Gastroesophageal sphincter (tissue), 4 donors: ENCODE results near the gene KIAA0586. TPM values are rescaled to one million over a fixed set of nuclear protein-coding genes. Genes with fewer than 3 reads are reported as not detected.

Experiments used
- ATAC-seq: fragments of 150-250 bp; one replicate; pipeline ENCODE4 v1.9.1; 2016; ENCODE audit warnings: mild to moderate bottlenecking, moderate library complexity
- H3K27ac ChIP-seq, 4 donors: fragments of 200-600 bp; sonication (generic) in 3 of 4; 1 replicate in 3 of 4; 2 replicates in 1 of 4; pipeline ENCODE4 v1.5.1; 2016 to 2019
- H3K27me3 ChIP-seq: fragments of 200-600 bp; sonication (generic); one replicate; pipeline ENCODE4 v1.5.1; 2019
- H3K36me3 ChIP-seq, 2 donors: fragments of 200-600 bp; sonication (generic); one replicate each; pipeline ENCODE4 v1.5.1; 2019; ENCODE audit warnings: control low read depth in 1 of 2
- H3K4me1 ChIP-seq, 3 donors: fragments of 200-600 bp; sonication (generic); 1 replicate in 2 of 3; 2 replicates in 1 of 3; pipeline ENCODE4 v1.5.1; 2016 to 2019; ENCODE audit warnings: control low read depth in 2 of 3
- H3K4me3 ChIP-seq, 2 donors: fragments of 200-600 bp; sonication (generic); one replicate each; pipeline ENCODE4 v1.5.1; 2019; ENCODE audit warnings: mild to moderate bottlenecking in 1 of 2, moderate library complexity in 1 of 2
- H3K9me3 ChIP-seq, 3 donors: fragments of 200-600 bp; sonication (generic); one replicate each; pipeline ENCODE4 v1.5.1; 2017 to 2019; ENCODE audit warnings: control low read depth in 2 of 3
- CTCF ChIP-seq, 4 experiments: fragments of 200-600 bp in 2 of 4; fragments of 450-650 bp in 2 of 4; sonication (generic) in 1 of 4; IDR thresholded peaks; one replicate each; pipeline ENCODE4 v1.5.1; 2017 to 2019; ENCODE audit warnings: antibody characterized with exemption in 4 of 4, mild to moderate bottlenecking in 2 of 4, moderate library complexity in 2 of 4
- EP300 ChIP-seq: sonication (generic); formaldehyde crosslinking; IDR thresholded peaks from one replicate; pipeline ENCODE4 v1.6.1; 2017; ENCODE audit warnings: antibody characterized with exemption, mild to moderate bottlenecking
- POLR2A ChIP-seq, 2 donors: fragments of 450-650 bp; IDR thresholded peaks; one replicate each; pipeline ENCODE4 v1.6.1; 2017; ENCODE audit warnings: antibody characterized with exemption in 2 of 2, mild to moderate bottlenecking in 2 of 2, moderate library complexity in 1 of 2
- POLR2AphosphoS5 ChIP-seq: sonication (generic); formaldehyde crosslinking; IDR thresholded peaks from one replicate; pipeline ENCODE4 v1.6.1; 2017; ENCODE audit warnings: antibody characterized with exemption
- WGBS, 2 donors: methylation state at CpG; one replicate each; pipeline ENCODE4 v1.1.5; 2018; ENCODE audit warnings: low coverage in 1 of 2; 5-methylcytosine and 5-hydroxymethylcytosine counted together
- small RNA-seq, 4 donors: library from RNA; depleted of rRNA; stranded (forward); fragments of <200 nt; gene quantifications; one replicate each; pipeline ENCODE3, GENCODE V24; 2016
- total RNA-seq, 4 donors: library from RNA; depleted of rRNA; stranded (reverse); fragments of >200 nt; gene quantifications; one replicate each; pipeline ENCODE4 v1.1.0, GENCODE V29; 2016

KIAA0586 gene
- total RNA-seq, 4 donors from 2014 or later = 11.6 to 22.4 (median 18.0) TPM

GRCh38 chr14:58597041-58597440 lies 169.5 kb downstream of the KIAA0586 start:
- no peaks in the 10 kb centered on the region for H3K9me3 ChIP-seq
- no peak for ATAC-seq
- no peak overlapping the region for H3K27ac ChIP-seq
- H3K4me3 ChIP-seq = no peak overlapping the region
- no peaks in the 10 kb centered on the region for H3K36me3 ChIP-seq
- WGBS, 2 donors = 70 to 94% methylated on average over 3 to 4 of the region's 4 CpGs
- no peaks in the 10 kb centered on the region for H3K27me3 ChIP-seq
- TF ChIP-seq EP300 (no peak), POLR2A (IDR thresholded peaks at IDR 0.05) (no peak), CTCF (IDR thresholded peaks at IDR 0.05) (no peak), POLR2AphosphoS5 (no peak)
- H3K4me1 ChIP-seq = no peaks in the 10 kb centered on the region

- no peaks in the 10 kb centered on the region for H3K36me3 ChIP-seq
- TF ChIP-seq POLR2A (IDR thresholded peaks at IDR 0.05) = no peak
- TF ChIP-seq EP300 = no peak
- no peak for TF ChIP-seq CTCF (IDR thresholded peaks at IDR 0.05)
- TF ChIP-seq POLR2AphosphoS5 = no peak
- no peaks in the 10 kb centered on the region for H3K9me3 ChIP-seq
- H3K27ac ChIP-seq = no peak overlapping the region
- no peaks in the 10 kb centered on the region for H3K4me1 ChIP-seq
- no peaks in the 10 kb centered on the region for H3K27me3 ChIP-seq
- WGBS, 2 donors = 61% methylated on average over 4 of the region's 4 CpGs; no CpG with 5 or more reads in 1 of the 2 donors
- ATAC-seq = no peak
- no peak overlapping the region for H3K4me3 ChIP-seq
Measured at GRCh38 chr14:58598028-58598803, 170.7 kb downstream of the KIAA0586 start.

- H3K9me3 ChIP-seq = no peaks in the 10 kb centered on the region
- no peak for TF ChIP-seq POLR2AphosphoS5
- no peak for TF ChIP-seq EP300
- H3K4me3 ChIP-seq = no peak overlapping the region
- no peak overlapping the region for H3K27ac ChIP-seq
- no peaks in the 10 kb centered on the region for H3K4me1 ChIP-seq
- H3K36me3 ChIP-seq = no peaks in the 10 kb centered on the region
- no peaks in the 10 kb centered on the region for H3K27me3 ChIP-seq
- 89 to 91% methylated on average over 11 of the region's 11 CpGs for WGBS, 2 donors
- ATAC-seq = no peak
Measured at GRCh38 chr14:58598804-58599525, 171.4 kb downstream of the KIAA0586 start.

GRCh38 chr14:58599707-58600106 lies 172.2 kb downstream of the KIAA0586 start:
- Histone ChIP-seq H3K27ac (no peak overlapping the region), H3K36me3 (no peaks in the 10 kb centered on the region), H3K9me3 (no peaks in the 10 kb centered on the region), H3K4me1 (no peaks in the 10 kb centered on the region), H3K4me3 (no peak overlapping the region), H3K27me3 (no peaks in the 10 kb centered on the region)
- TF ChIP-seq EP300 (no peak), CTCF (IDR thresholded peaks at IDR 0.05) (no peak), POLR2A (IDR thresholded peaks at IDR 0.05) (no peak), POLR2AphosphoS5 (no peak)
- 100% methylated on average over 1 of the region's 2 CpGs; no CpG with 5 or more reads in 1 of the 2 donors for WGBS, 2 donors
- ATAC-seq = no peak

Small RNAs within 50 kb of the gene (small RNA-seq; reads per million reads assigned to genes)
- gene HSBP1P1 (0 reads per million in 4 donors), gene RF00019 (0 reads per million in 4 donors)

Other genes starting within 250 kb of the KIAA0586 start
- 100 to 1,000 TPM in 1 of 4 donors, 10 to 100 TPM in 3; 45.1 to 149 (median 87.9) TPM for gene ACTR10, start 227.6 kb upstream of the KIAA0586 start, total RNA-seq
- gene PSMA3, start 182.9 kb upstream of the KIAA0586 start, total RNA-seq = 100 to 1,000 TPM in 2 of 4 donors, 10 to 100 TPM in 2; 88.4 to 106 (median 96.7) TPM
- 10 to 100 TPM; 12.8 to 31.1 (median 18.8) TPM for gene ARID4A, start 129.2 kb upstream of the KIAA0586 start, total RNA-seq
- gene TOMM20L, start 31.8 kb upstream of the KIAA0586 start, total RNA-seq = not detected
- gene TIMM9, start 188 bp upstream of the KIAA0586 start, total RNA-seq = 100 to 1,000 TPM in 1 of 4 donors, 10 to 100 TPM in 3; 36.8 to 141 (median 49.4) TPM
- gene DACT1, start 210.2 kb downstream of the KIAA0586 start, total RNA-seq = 10 to 100 TPM in 1 of 4 donors, 1 to 10 TPM in 3; 3.9 to 17.5 (median 7.4) TPM